GM12878 (cell line): Measurements from ENCODE around the gene CHAC2. TPM values are rescaled to one million over a fixed set of nuclear protein-coding genes. Genes with fewer than 3 reads are reported as not detected.
"Not testable (repeated sequence)": the region's sequence is repeated elsewhere in the genome, so short reads cannot be mapped to it uniquely, and the experiment has no call there.

Experiments used
- ATAC-seq: fragments of 200-7000 bp; cut with Tn5 transposase; 3 replicates; pipeline ENCODE4 v1.9.1; 2020; ENCODE audit warnings: mild to moderate bottlenecking, moderate library complexity
- BruUV-seq: library from RNA; stranded (reverse); fragments of 400-500 nt; replicated peaks from 2 replicates; lab custom pipeline; 2021; lab: Mats Ljungman, UMichigan
- CTCF ChIA-PET: fragments of 300-600 bp; sonication (Branson Sonifier 250); formaldehyde crosslinking; extraction: SDS; loops from one replicate; lab custom pipeline; 2021; ENCODE audit warnings: inconsistent platforms; lab: Yijun Ruan, JAX
- POLR2A ChIA-PET: fragments of 350-600 bp; formaldehyde crosslinking; extraction: SDS; loops from one replicate; lab custom pipeline; 2021; ENCODE audit warnings: inconsistent platforms; lab: Charles Lee
- RAD21 ChIA-PET: fragments of 300-600 bp; sonication (Branson Sonifier 250); formaldehyde crosslinking; loops from one replicate; lab custom pipeline; 2023; ENCODE audit warnings: antibody characterized with exemption; ENCODE audit not compliant: unreplicated experiment; lab: Charles Lee
- SMC1A ChIA-PET: fragments of 300-600 bp; sonication (Branson Sonifier 250); formaldehyde crosslinking; loops from one replicate; lab custom pipeline; 2023; ENCODE audit not compliant: unreplicated experiment, uncharacterized antibody; lab: Charles Lee
- DNase-seq: peaks from one replicate; pipeline ENCODE4 v3.0.0-alpha.2; 2011; ENCODE audit warnings: low read depth, low spot score
- FAIRE-seq: peaks from 3 replicates; lab custom pipeline; 2011; peaks lifted over from hg19 to GRCh38; lab: Jason Lieb, UNC
- H2AFZ ChIP-seq: 2 replicates; pipeline ENCODE4 v1.6.0; 2011; ENCODE audit warnings: low read depth, low read length, control low read depth; ENCODE audit not compliant: control insufficient read depth
- H3K27ac ChIP-seq: 2 replicates; pipeline ENCODE4 v1.5.1; 2011; ENCODE audit warnings: control low read depth; ENCODE audit not compliant: control insufficient read depth, insufficient read depth
- H3K27me3 ChIP-seq, 2 experiments: replicated peaks in 1 of 2; 2 replicates each; pipeline versions ENCODE4 v1.6.0 to v1.6.1; 2011; ENCODE audit warnings: low read length in 1 of 2; ENCODE audit not compliant: control insufficient read depth in 2 of 2, insufficient read depth in 2 of 2
- H3K36me3 ChIP-seq, 2 experiments: 2 replicates each; pipeline ENCODE4 v1.5.1; 2011; ENCODE audit warnings: low read length in 1 of 2; ENCODE audit not compliant: control insufficient read depth in 2 of 2, insufficient read depth in 2 of 2
- H3K4me1 ChIP-seq: 2 replicates; pipeline ENCODE4 v1.6.1; 2011; ENCODE audit warnings: mild to moderate bottlenecking, low read length, moderate library complexity, mixed read lengths; ENCODE audit not compliant: control insufficient read depth, insufficient read depth
- H3K4me2 ChIP-seq: 2 replicates; pipeline ENCODE4 v1.6.0; 2011; ENCODE audit warnings: control low read depth; ENCODE audit not compliant: control insufficient read depth, insufficient read depth
- H3K4me3 ChIP-seq: fragments of 200-600 bp; sonication (generic); 2 replicates; pipeline ENCODE4 v1.5.1; 2016
- H3K79me2 ChIP-seq: 2 replicates; pipeline ENCODE4 v1.6.0; 2011; ENCODE audit warnings: low read length; ENCODE audit not compliant: control insufficient read depth, insufficient read depth
- H3K9ac ChIP-seq: 2 replicates; pipeline ENCODE4 v1.8.0; 2011; ENCODE audit warnings: low read length, control low read depth, mixed read lengths; ENCODE audit not compliant: control insufficient read depth, insufficient read depth
- H3K9me3 ChIP-seq: replicated peaks from 3 replicates; pipeline ENCODE4 v1.5.1; 2011; ENCODE audit warnings: mild to moderate bottlenecking, low read length; ENCODE audit not compliant: control insufficient read depth, insufficient read depth
- H4K20me1 ChIP-seq: 2 replicates; pipeline ENCODE4 v1.6.0; 2011; ENCODE audit not compliant: control insufficient read depth, insufficient read depth
- CTCF ChIP-seq, 3 experiments: IDR thresholded peaks in 2 of 3; conservative IDR thresholded peaks in 1 of 3; 2 replicates each; pipeline ENCODE4 v1.5.1; 2011; ENCODE audit warnings: low read depth in 3 of 3, low read length in 3 of 3, mild to moderate bottlenecking in 3 of 3, control low read depth in 2 of 3, moderate library complexity in 2 of 3, inconsistent platforms in 1 of 3, mixed read lengths in 1 of 3; ENCODE audit not compliant: control insufficient read depth in 2 of 3, insufficient read depth in 1 of 3; ENCODE audit errors: extremely low read depth in 1 of 3
- RAD21 ChIP-seq: IDR thresholded peaks from 2 replicates; pipeline ENCODE4 v1.6.1; 2011; ENCODE audit warnings: mild to moderate bottlenecking, low read depth, low read length, moderate library complexity; ENCODE audit not compliant: insufficient read depth
- WGBS: methylation state at CpG from one replicate; pipeline ENCODE4 v1.1.6; 2016; ENCODE audit warnings: low lambda C conversion rate; ENCODE audit not compliant: insufficient replicate concordance, insufficient coverage; ENCODE audit errors: missing lambda C conversion rate; 5-methylcytosine and 5-hydroxymethylcytosine counted together
- in situ Hi-C: fragments of 300-500 bp; cut with MboI; formaldehyde crosslinking; loops from 9 replicates; pipeline ENCODE4 v1.14.3; 2018; ENCODE audit warnings: mixed read lengths
- intact Hi-C: fragments of 100-400 bp; cut with micrococcal nuclease; formaldehyde crosslinking; loops from one replicate; pipeline ENCODE4 v1.14.2; 2022; ENCODE audit not compliant: unreplicated experiment
- polyA plus RNA-seq, 11 experiments: library from polyadenylated mRNA; depleted of rRNA in 4 of 11; unstranded in 6 of 11; stranded (reverse) in 5 of 11; fragments of >200 nt; fragmentation: Nextera tagmentation in 4 of 11; fragmentation: Illumina TruSeq in 1 of 11; extraction: Ambion mirVana in 4 of 11; extraction: Trizol in 1 of 11; gene quantifications; 1 replicate in 1 of 11; 2 replicates in 10 of 11; pipeline versions ENCODE4 v1.2.1 to v1.2.3, GENCODE V29; 2011 to 2016; ENCODE audit warnings: inconsistent platforms in 2 of 11, missing spikeins in 2 of 11, low read depth in 1 of 11
- total RNA-seq, 4 experiments: library from RNA; depleted of rRNA in 3 of 4; stranded (reverse); fragments of >200 nt in 3 of 4; fragmentation: Illumina TruSeq in 1 of 4; extraction: Trizol in 1 of 4; gene quantifications; 2 replicates each; pipeline versions ENCODE4 v1.2.1 to v1.2.3, GENCODE V29; 2013 to 2021

CHAC2 gene
- total and polyA plus RNA-seq, 10 of the 15 experiments (the other 5 are each of a cell fraction or from before 2014, with no cell fraction given): 11.0 to 67.6 (median 25.0) TPM

DNA sequence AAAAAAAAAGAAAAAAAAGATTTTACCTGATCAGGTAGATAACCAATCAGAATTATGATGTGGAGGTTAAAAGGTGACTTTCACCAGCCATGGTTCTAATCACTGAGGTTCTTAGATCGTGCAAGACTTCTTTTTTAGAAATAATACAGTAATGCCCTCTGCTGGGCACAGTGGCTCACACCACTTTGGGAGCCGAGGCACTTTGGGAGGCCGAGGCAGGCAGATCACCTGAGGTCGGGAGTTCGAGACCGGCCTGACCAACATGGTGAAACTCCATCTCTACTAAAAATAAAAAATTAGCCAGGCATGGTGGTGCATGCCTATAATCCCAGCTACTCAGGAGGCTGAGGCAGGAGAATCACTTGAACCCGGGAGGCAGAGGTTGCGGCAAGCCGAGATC, 56.0 kb downstream of the CHAC2 start:
- H3K9me3 ChIP-seq, H3K9ac ChIP-seq, H3K4me1 ChIP-seq, H2AFZ ChIP-seq, in situ Hi-C loops, FAIRE-seq, ATAC-seq, DNase-seq, SMC1A ChIA-PET, H3K27ac ChIP-seq, H3K36me3 ChIP-seq, BruUV-seq, H3K27me3 ChIP-seq, H3K79me2 ChIP-seq, H3K4me3 ChIP-seq: not testable (repeated sequence)
- ChIA-PET CTCF (interaction anchor here (0.6 to 2.8 kb wide), 3 partner anchors 47 to 401 kb away, joined by 3 to 8 read pairs (median 3); no protein-coding TSS in a partner anchor), POLR2A (interaction anchor here (0.7 kb wide), 1 partner anchor 879 kb away, joined by 3 read pairs; no protein-coding TSS in a partner anchor)
- WGBS: 86% methylated on average over 9 of the region's 9 CpGs
- TF ChIP-seq RAD21 (peak; percentile 40), CTCF (IDR thresholded peaks at IDR 0.05 in 2 of 3, conservative IDR thresholded peaks at IDR 0.05 in 1 of 3; ENCODE audit: control insufficient read depth in 2 of 3, extremely low read depth in 1 of 3, insufficient read depth in 1 of 3, low read depth in 3 of 3, low read length in 3 of 3) (peak in 2 of 3 experiments; percentile 8 to 26; a peak in 3 of 6 replicates)
- TF ChIP-seq, all 136 proteins: peak for 2; not testable (repeated sequence) for 134
- RAD21 ChIA-PET: interaction anchor here (0.6 kb wide), 1 partner anchor 146 kb away, joined by 4 read pairs; no protein-coding TSS in a partner anchor
- H3K4me2 ChIP-seq, H4K20me1 ChIP-seq, intact Hi-C loops: not testable (repeated sequence)

Other genes with a start within 250 kb of the CHAC2 start
- gene ASB3, start 19.1 kb downstream of the CHAC2 start, total RNA-seq (2014; rRNA removed): 21.9 and 24.8 TPM in 2 replicates
- 22.3 and 23.3 TPM in 2 replicates for gene ASB3, start 19.1 kb downstream of the CHAC2 start, total RNA-seq (2014; rRNA removed; fragmentation: Illumina TruSeq; extraction: Trizol)
- gene ASB3, start 19.1 kb downstream of the CHAC2 start, total RNA-seq (2021): 16.4 and 19.1 TPM in 2 replicates
- gene ASB3, start 19.1 kb downstream of the CHAC2 start, polyA plus RNA-seq (2011; rRNA removed): 30.9 and 39.6 TPM in 2 replicates
- gene ASB3, start 19.1 kb downstream of the CHAC2 start, polyA plus RNA-seq (2014; fragmentation: Illumina TruSeq; extraction: Trizol): 17.1 and 22.3 TPM in 2 replicates
- 10 to 100 TPM; 19.9 to 25.6 TPM for gene ASB3, start 19.1 kb downstream of the CHAC2 start, polyA plus RNA-seq (2014; fragmentation: Nextera tagmentation; extraction: Ambion mirVana)
- 13.4 and 18.5 TPM in 2 replicates for gene ASB3, start 19.1 kb downstream of the CHAC2 start, polyA plus RNA-seq (2014; rRNA removed)
- gene ASB3, start 19.1 kb downstream of the CHAC2 start, polyA plus RNA-seq (2016; fragmentation: Nextera tagmentation; extraction: Ambion mirVana): 10 to 100 TPM; 29.3 to 30.2 TPM
- gene ERLEC1, start 19.2 kb downstream of the CHAC2 start, total RNA-seq (2014; rRNA removed): 31.8 and 34.2 TPM in 2 replicates
- 28.7 and 29.6 TPM in 2 replicates for gene ERLEC1, start 19.2 kb downstream of the CHAC2 start, total RNA-seq (2014; rRNA removed; fragmentation: Illumina TruSeq; extraction: Trizol)
- gene ERLEC1, start 19.2 kb downstream of the CHAC2 start, total RNA-seq (2021): 22.5 TPM in 2 replicates
- gene ERLEC1, start 19.2 kb downstream of the CHAC2 start, polyA plus RNA-seq (2011; rRNA removed): 29.3 and 42.3 TPM in 2 replicates
- 31.2 and 37.6 TPM in 2 replicates for gene ERLEC1, start 19.2 kb downstream of the CHAC2 start, polyA plus RNA-seq (2014; fragmentation: Illumina TruSeq; extraction: Trizol)
- gene ERLEC1, start 19.2 kb downstream of the CHAC2 start, polyA plus RNA-seq (2014; fragmentation: Nextera tagmentation; extraction: Ambion mirVana): 10 to 100 TPM; 14.1 to 22.3 TPM
- 22.4 and 30.4 TPM in 2 replicates for gene ERLEC1, start 19.2 kb downstream of the CHAC2 start, polyA plus RNA-seq (2014; rRNA removed)
- 10 to 100 TPM; 47.8 to 52.2 TPM for gene ERLEC1, start 19.2 kb downstream of the CHAC2 start, polyA plus RNA-seq (2016; fragmentation: Nextera tagmentation; extraction: Ambion mirVana)
- gene GPR75, start 92.2 kb downstream of the CHAC2 start, total RNA-seq (2014; rRNA removed): 2.0 and 2.1 TPM in 2 replicates
- gene GPR75, start 92.2 kb downstream of the CHAC2 start, total RNA-seq (2014; rRNA removed; fragmentation: Illumina TruSeq; extraction: Trizol): 2.6 TPM in 2 replicates
- 1.7 and 2.5 TPM in 2 replicates for gene GPR75, start 92.2 kb downstream of the CHAC2 start, total RNA-seq (2021)
- 1.5 and 2.0 TPM in 2 replicates for gene GPR75, start 92.2 kb downstream of the CHAC2 start, polyA plus RNA-seq (2011; rRNA removed)
- 3.5 and 3.7 TPM in 2 replicates for gene GPR75, start 92.2 kb downstream of the CHAC2 start, polyA plus RNA-seq (2014; fragmentation: Illumina TruSeq; extraction: Trizol)
- under 1 TPM in 1 of 2 experiments, not detected in 1; 0.02 TPM for gene GPR75, start 92.2 kb downstream of the CHAC2 start, polyA plus RNA-seq (2014; fragmentation: Nextera tagmentation; extraction: Ambion mirVana)
- gene GPR75, start 92.2 kb downstream of the CHAC2 start, polyA plus RNA-seq (2014; rRNA removed): 2.2 and 2.6 TPM in 2 replicates
- gene GPR75, start 92.2 kb downstream of the CHAC2 start, polyA plus RNA-seq (2016; fragmentation: Nextera tagmentation; extraction: Ambion mirVana): under 1 TPM in 1 of 2 experiments, not detected in 1; 0.20 TPM
- 34.7 and 37.5 TPM in 2 replicates for gene PSME4, start 203.2 kb downstream of the CHAC2 start, total RNA-seq (2014; rRNA removed)
- gene PSME4, start 203.2 kb downstream of the CHAC2 start, total RNA-seq (2014; rRNA removed; fragmentation: Illumina TruSeq; extraction: Trizol): 34.6 and 41.6 TPM in 2 replicates
- gene PSME4, start 203.2 kb downstream of the CHAC2 start, total RNA-seq (2021): 53.7 and 56.2 TPM in 2 replicates
- gene PSME4, start 203.2 kb downstream of the CHAC2 start, polyA plus RNA-seq (2011; rRNA removed): 37.2 and 45.8 TPM in 2 replicates
- gene PSME4, start 203.2 kb downstream of the CHAC2 start, polyA plus RNA-seq (2014; fragmentation: Illumina TruSeq; extraction: Trizol): 51.9 and 66.1 TPM in 2 replicates
- 10 to 100 TPM; 20.2 to 29.7 TPM for gene PSME4, start 203.2 kb downstream of the CHAC2 start, polyA plus RNA-seq (2014; fragmentation: Nextera tagmentation; extraction: Ambion mirVana)
- 24.0 and 26.6 TPM in 2 replicates for gene PSME4, start 203.2 kb downstream of the CHAC2 start, polyA plus RNA-seq (2014; rRNA removed)
- gene PSME4, start 203.2 kb downstream of the CHAC2 start, polyA plus RNA-seq (2016; fragmentation: Nextera tagmentation; extraction: Ambion mirVana): 10 to 100 TPM; 11.1 to 12.8 TPM